HEK293T (cell line): ENCODE results near the gene LRMDA.

Experiments
- BHLHE40 ChIP-seq: fragments of 450-650 bp; IDR thresholded peaks from 2 replicates; pipeline ENCODE4 v1.6.1; 2016; ENCODE audit warnings: mild to moderate bottlenecking, moderate library complexity, borderline replicate concordance
- ELF4 ChIP-seq: fragments of 450-650 bp; IDR thresholded peaks from 2 replicates; pipeline ENCODE4 v1.6.1; 2017; ENCODE audit warnings: antibody characterized with exemption
- ZNF384 ChIP-seq: fragments of 450-650 bp; IDR thresholded peaks from 2 replicates; pipeline ENCODE4 v1.6.1; 2016

GRCh38 chr10:75720157-75720556 is 288.7 kb downstream of the LRMDA start:
- TF ChIP-seq ELF4 (no peak), BHLHE40 (no peak), ZNF384 (no peak)
